Astrocyte (in vitro differentiated cells and primary cell): ENCODE results near the gene ITGA2. TPM values are rescaled to one million over a fixed set of nuclear protein-coding genes. Genes with fewer than 3 reads are reported as not detected.

Source experiments
- DNase-seq: peaks from one replicate; pipeline ENCODE4 v3.0.0-alpha.2; 2010; ENCODE audit warnings: low read depth
- FAIRE-seq: peaks from 2 replicates; lab custom pipeline; 2011; peaks lifted over from hg19 to GRCh38; lab: Jason Lieb, UNC
- H2AFZ ChIP-seq: 2 replicates; pipeline ENCODE4 v1.6.0; 2012; ENCODE audit warnings: low read depth, low read length, inconsistent platforms
- H3K27ac ChIP-seq: 2 replicates; pipeline ENCODE4 v1.5.1; 2011; ENCODE audit warnings: low read depth, low read length, inconsistent platforms
- H3K27me3 ChIP-seq: 2 replicates; pipeline ENCODE4 v1.6.0; 2011; ENCODE audit warnings: low read length, inconsistent platforms; ENCODE audit not compliant: insufficient read depth
- H3K36me3 ChIP-seq: 2 replicates; pipeline ENCODE4 v1.5.1; 2011; ENCODE audit warnings: low read length, inconsistent platforms; ENCODE audit not compliant: insufficient read depth
- H3K4me1 ChIP-seq: 2 replicates; pipeline ENCODE4 v1.5.1; 2011; ENCODE audit warnings: low read length, inconsistent platforms; ENCODE audit not compliant: insufficient read depth
- H3K4me2 ChIP-seq: 2 replicates; pipeline ENCODE4 v1.6.0; 2012; ENCODE audit warnings: low read length, inconsistent platforms
- H3K4me3 ChIP-seq: 2 replicates; pipeline ENCODE4 v1.5.1; 2011; ENCODE audit warnings: low read depth, mild to moderate bottlenecking, low read length, inconsistent platforms; ENCODE audit not compliant: insufficient read depth
- H3K79me2 ChIP-seq: 2 replicates; pipeline ENCODE4 v1.6.0; 2012; ENCODE audit warnings: mild to moderate bottlenecking, low read length, inconsistent platforms; ENCODE audit not compliant: insufficient read depth
- H3K9ac ChIP-seq: 2 replicates; pipeline ENCODE4 v1.6.0; 2012; ENCODE audit warnings: mild to moderate bottlenecking, low read length, inconsistent platforms
- H3K9me3 ChIP-seq: 2 replicates; pipeline ENCODE4 v1.5.1; 2012; ENCODE audit warnings: low read depth, mild to moderate bottlenecking, low read length, inconsistent platforms; ENCODE audit not compliant: insufficient read depth
- H4K20me1 ChIP-seq: 2 replicates; pipeline ENCODE4 v1.6.0; 2012; ENCODE audit warnings: low read length, inconsistent platforms; ENCODE audit not compliant: insufficient read depth
- H3K27ac Mint-ChIP-seq: one replicate; pipeline ENCODE4 v1.8.0; 2021; ENCODE audit warnings: mild to moderate bottlenecking, mixed read lengths; ENCODE audit not compliant: unreplicated experiment
- H3K27me3 Mint-ChIP-seq: one replicate; pipeline ENCODE4 v1.8.0; 2021; ENCODE audit warnings: low read depth, mixed read lengths; ENCODE audit not compliant: unreplicated experiment
- H3K36me3 Mint-ChIP-seq: one replicate; pipeline ENCODE4 v1.8.0; 2021; ENCODE audit warnings: low read depth, mixed read lengths; ENCODE audit not compliant: unreplicated experiment
- H3K4me1 Mint-ChIP-seq: one replicate; pipeline ENCODE4 v1.8.0; 2021; ENCODE audit warnings: low read depth, mixed read lengths; ENCODE audit not compliant: unreplicated experiment
- H3K4me3 Mint-ChIP-seq: one replicate; pipeline ENCODE4 v1.8.0; 2021; ENCODE audit warnings: mild to moderate bottlenecking, moderate library complexity, mixed read lengths; ENCODE audit not compliant: unreplicated experiment
- H3K9me3 Mint-ChIP-seq: one replicate; pipeline ENCODE4 v1.8.0; 2021; ENCODE audit warnings: mild to moderate bottlenecking, mixed read lengths; ENCODE audit not compliant: unreplicated experiment
- CTCF ChIP-seq: IDR thresholded peaks from 2 replicates; pipeline ENCODE4 v1.5.1; 2011; ENCODE audit warnings: low read depth, mild to moderate bottlenecking, inconsistent platforms, low read length, moderate library complexity; ENCODE audit not compliant: insufficient read depth
- EZH2 ChIP-seq: IDR thresholded peaks from 2 replicates; pipeline ENCODE4 v1.6.1; 2012; ENCODE audit warnings: mild to moderate bottlenecking, low read length, inconsistent platforms; ENCODE audit not compliant: insufficient read depth
- total RNA-seq: library from RNA; stranded (reverse); gene quantifications from 2 replicates; pipeline ENCODE4 v1.2.1, GENCODE V29; 2021

ITGA2 gene
- total RNA-seq, 1 donor from 2014 or later: 35.9 TPM

DNA sequence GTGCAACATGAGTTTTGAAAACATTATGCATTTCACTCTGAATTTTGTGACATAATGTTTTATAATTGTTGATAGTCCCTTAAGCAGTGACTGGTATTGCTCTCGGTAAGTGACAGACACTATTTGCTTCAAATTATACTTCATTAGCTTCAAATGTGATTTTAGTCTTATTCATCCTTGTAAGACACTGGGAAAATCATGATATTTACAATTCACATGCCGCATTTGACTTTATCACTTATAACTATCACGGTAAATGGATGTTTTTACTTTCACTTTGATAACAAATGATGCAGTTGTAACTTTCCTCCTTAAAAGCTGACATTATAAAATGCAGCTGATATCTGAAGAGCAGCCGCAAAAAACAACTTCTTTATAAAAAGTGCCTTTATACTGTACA, 44.1 kb upstream of the ITGA2 start:
- no peak overlapping the region for H3K4me3 Mint-ChIP-seq
- no peaks in the 10 kb centered on the region for H3K9me3 ChIP-seq
- no peaks in the 10 kb centered on the region for H3K36me3 ChIP-seq
- no peak overlapping the region for H3K27ac Mint-ChIP-seq
- peaks cover 4% of the 10 kb centered on the region for H3K36me3 Mint-ChIP-seq
- peak overlapping the region; percentile 47 for H3K9ac ChIP-seq
- H3K27ac ChIP-seq: no peak overlapping the region
- H3K4me1 Mint-ChIP-seq: peaks cover 22% of the 10 kb centered on the region
- H3K79me2 ChIP-seq: no peaks in the 10 kb centered on the region
- FAIRE-seq: peak; percentile 37
- no peaks in the 10 kb centered on the region for H3K27me3 Mint-ChIP-seq
- H3K4me2 ChIP-seq: peak overlapping the region; percentile 67
- peak overlapping the region; percentile 31 for H3K4me3 ChIP-seq
- H2AFZ ChIP-seq: peak overlapping the region; percentile 6
- no peaks in the 10 kb centered on the region for H3K27me3 ChIP-seq
- no peak for DNase-seq
- no peaks in the 10 kb centered on the region for H3K9me3 Mint-ChIP-seq
- TF ChIP-seq CTCF: no peak
- no peak for TF ChIP-seq EZH2
- H4K20me1 ChIP-seq: no peaks in the 10 kb centered on the region
- peaks cover 14% of the 10 kb centered on the region for H3K4me1 ChIP-seq

DNA sequence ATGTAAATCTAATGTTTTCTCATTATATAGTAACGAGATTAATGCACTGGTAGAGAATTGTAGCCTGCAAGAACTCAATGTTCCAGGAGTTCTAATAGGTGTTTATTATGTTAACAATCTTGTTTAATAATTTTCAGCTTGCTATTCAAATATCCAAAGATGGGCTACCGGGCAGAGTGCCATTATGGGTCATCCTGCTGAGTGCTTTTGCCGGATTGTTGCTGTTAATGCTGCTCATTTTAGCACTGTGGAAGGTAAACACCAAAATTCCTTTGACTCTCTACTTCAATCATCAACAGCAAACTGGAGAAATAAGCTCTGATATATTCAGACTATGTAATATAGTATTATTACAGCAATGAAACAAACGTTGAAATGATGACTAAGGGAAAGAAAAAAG, 41.9 kb upstream of the ITGA2 start:
- Histone ChIP-seq H3K4me3 (no peak overlapping the region), H3K9ac (no peak overlapping the region), H3K4me2 (no peak overlapping the region), H3K79me2 (no peaks in the 10 kb centered on the region), H2AFZ (no peak overlapping the region), H3K9me3 (no peaks in the 10 kb centered on the region), H3K36me3 (no peaks in the 10 kb centered on the region), H4K20me1 (no peaks in the 10 kb centered on the region), H3K27ac (no peak overlapping the region), H3K4me1 (peaks cover 14% of the 10 kb centered on the region), H3K27me3 (no peaks in the 10 kb centered on the region)
- Mint-ChIP-seq H3K36me3 (no peaks in the 10 kb centered on the region), H3K4me3 (no peak overlapping the region), H3K4me1 (peaks cover 22% of the 10 kb centered on the region), H3K27ac (no peak overlapping the region), H3K9me3 (no peaks in the 10 kb centered on the region), H3K27me3 (no peaks in the 10 kb centered on the region)
- FAIRE-seq: no peak
- no peak for TF ChIP-seq EZH2
- no peak for TF ChIP-seq CTCF
- no peak for DNase-seq

- TF ChIP-seq CTCF (no peak), EZH2 (no peak)
- Mint-ChIP-seq H3K4me3 (no peak overlapping the region), H3K27me3 (no peaks in the 10 kb centered on the region), H3K36me3 (no peaks in the 10 kb centered on the region), H3K9me3 (no peaks in the 10 kb centered on the region), H3K27ac (peak overlapping the region; percentile 23), H3K4me1 (peaks cover 22% of the 10 kb centered on the region)
- Histone ChIP-seq H3K4me3 (no peak overlapping the region), H3K4me2 (peak overlapping the region; percentile 5), H3K27me3 (no peaks in the 10 kb centered on the region), H2AFZ (no peak overlapping the region), H3K79me2 (no peaks in the 10 kb centered on the region), H3K4me1 (peaks cover 14% of the 10 kb centered on the region), H3K27ac (peak overlapping the region; percentile 34), H4K20me1 (no peaks in the 10 kb centered on the region), H3K9ac (no peak overlapping the region), H3K36me3 (no peaks in the 10 kb centered on the region), H3K9me3 (no peaks in the 10 kb centered on the region)
- DNase-seq (peak; percentile 40), FAIRE-seq (peak; percentile 39)
Observed at GRCh38 chr5:52947851-52948250, 41.3 kb upstream of the ITGA2 start.
